Lower lobe of right lung (tissue), 2 donors: Measurements from ENCODE around the gene MEX3B. TPM values are rescaled to one million over a fixed set of nuclear protein-coding genes. Genes with fewer than 3 reads are reported as not detected.

Experiments
- ATAC-seq, 2 donors: fragments of 200-7000 bp; cut with Tn5 transposase; one replicate each; pipeline ENCODE4 v1.9.1; 2020 to 2022; ENCODE audit warnings: mild to moderate bottlenecking in 2 of 2, moderate library complexity in 2 of 2
- DNase-seq: peaks from one replicate; pipeline ENCODE4 v3.0.0-alpha.2; 2020
- H3K27ac ChIP-seq: fragments of 200-600 bp; one replicate; pipeline ENCODE4 v1.8.0; 2022
- H3K27me3 ChIP-seq: fragments of 200-600 bp; one replicate; pipeline ENCODE4 v1.8.0; 2022; ENCODE audit warnings: low read depth
- H3K36me3 ChIP-seq: fragments of 200-600 bp; one replicate; pipeline ENCODE4 v1.8.0; 2022; ENCODE audit warnings: mild to moderate bottlenecking
- H3K4me1 ChIP-seq: fragments of 200-600 bp; one replicate; pipeline ENCODE4 v1.8.0; 2022
- H3K4me3 ChIP-seq: fragments of 200-600 bp; one replicate; pipeline ENCODE4 v1.8.0; 2022; ENCODE audit warnings: mild to moderate bottlenecking
- H3K9me3 ChIP-seq: fragments of 200-600 bp; one replicate; pipeline ENCODE4 v1.8.0; 2022
- CTCF ChIP-seq: fragments of 200-600 bp; IDR thresholded peaks from one replicate; pipeline ENCODE4 v1.8.0; 2022; ENCODE audit warnings: antibody characterized with exemption, mild to moderate bottlenecking
- intact Hi-C: fragments of 100-400 bp; cut with DNase I; formaldehyde crosslinking; loops from one replicate; pipeline ENCODE4 v1.11.0; 2022
- total RNA-seq: library from RNA; stranded (reverse); fragmentation: NEBNext Ultra II Directional; extraction: Animal tissue kit (Norgen Biotek cat#: 25700); gene quantifications from one replicate; pipeline ENCODE4 v1.2.1, GENCODE V29; 2021
- donor health status: DM: no; HTN: yes; CAD: no; lungs with severe emphysema.

The MEX3B gene
- total RNA-seq, 1 donor from 2014 or later = 1.8 TPM

- no peak for TF ChIP-seq CTCF
- no peak for ATAC-seq
- no peaks in the 10 kb centered on the region for H3K4me1 ChIP-seq
- no peak overlapping the region for H3K4me3 ChIP-seq
- intact Hi-C loops = no loop called here
- H3K9me3 ChIP-seq = no peaks in the 10 kb centered on the region
- H3K27ac ChIP-seq = no peak overlapping the region
- H3K36me3 ChIP-seq = no peaks in the 10 kb centered on the region
- peaks cover 51% of the 10 kb centered on the region for H3K27me3 ChIP-seq
- DNase-seq = no peak
Measured at GRCh38 chr15:82058026-82058425, 12.2 kb upstream of the MEX3B start.

- no peaks in the 10 kb centered on the region for H3K4me1 ChIP-seq
- intact Hi-C loops = no loop called here
- no peak overlapping the region for H3K27ac ChIP-seq
- peaks cover 43% of the 10 kb centered on the region for H3K27me3 ChIP-seq
- no peaks in the 10 kb centered on the region for H3K36me3 ChIP-seq
- ATAC-seq = no peak
- no peak for TF ChIP-seq CTCF
- no peak overlapping the region for H3K4me3 ChIP-seq
- no peaks in the 10 kb centered on the region for H3K9me3 ChIP-seq
- DNase-seq = no peak
Measured at GRCh38 chr15:82056958-82057823, 11.4 kb upstream of the MEX3B start.

GRCh38 chr15:82052751-82053150 is 6.9 kb upstream of the MEX3B start:
- ATAC-seq = no peak
- TF ChIP-seq CTCF = no peak
- no peak overlapping the region for H3K4me3 ChIP-seq
- no peak overlapping the region for H3K27ac ChIP-seq
- H3K27me3 ChIP-seq = peaks cover 21% of the 10 kb centered on the region
- DNase-seq = no peak
- intact Hi-C loops = no loop called here
- peaks cover 3% of the 10 kb centered on the region for H3K4me1 ChIP-seq
- no peaks in the 10 kb centered on the region for H3K9me3 ChIP-seq
- H3K36me3 ChIP-seq = no peaks in the 10 kb centered on the region

- no peak overlapping the region for H3K4me3 ChIP-seq
- no peak overlapping the region for H3K27ac ChIP-seq
- H3K36me3 ChIP-seq = no peaks in the 10 kb centered on the region
- intact Hi-C loops = no loop called here
- no peak for ATAC-seq
- H3K9me3 ChIP-seq = no peaks in the 10 kb centered on the region
- no peak for TF ChIP-seq CTCF
- DNase-seq = no peak
- peaks cover 10% of the 10 kb centered on the region for H3K27me3 ChIP-seq
- peaks cover 8% of the 10 kb centered on the region for H3K4me1 ChIP-seq
Measured at GRCh38 chr15:82051664-82052063, 5.8 kb upstream of the MEX3B start.

GRCh38 chr15:82048811-82049210 is 3.0 kb upstream of the MEX3B start:
- Histone ChIP-seq H3K36me3 (no peaks in the 10 kb centered on the region), H3K27ac (no peak overlapping the region), H3K4me1 (peaks cover 21% of the 10 kb centered on the region), H3K9me3 (no peaks in the 10 kb centered on the region), H3K27me3 (peaks cover 7% of the 10 kb centered on the region), H3K4me3 (no peak overlapping the region)
- intact Hi-C loops = no loop called here
- ATAC-seq (no peak), DNase-seq (no peak)
- TF ChIP-seq CTCF = no peak
